Lower lobe of right lung (tissue), 2 donors: ENCODE measurements around the gene PTPRN2. TPM values are rescaled to one million over a fixed set of nuclear protein-coding genes. Genes with fewer than 3 reads are reported as not detected.
A peak's percentile ranks its signal among the peaks of the same experiment; 100 is the strongest.

Experiments used
- ATAC-seq, 2 donors: fragments of 200-7000 bp; cut with Tn5 transposase; one replicate each; pipeline ENCODE4 v1.9.1; 2020 to 2022; ENCODE audit warnings: mild to moderate bottlenecking in 2 of 2, moderate library complexity in 2 of 2
- DNase-seq: peaks from one replicate; pipeline ENCODE4 v3.0.0-alpha.2; 2020
- H3K27ac ChIP-seq: fragments of 200-600 bp; one replicate; pipeline ENCODE4 v1.8.0; 2022
- H3K27me3 ChIP-seq: fragments of 200-600 bp; one replicate; pipeline ENCODE4 v1.8.0; 2022; ENCODE audit warnings: low read depth
- H3K36me3 ChIP-seq: fragments of 200-600 bp; one replicate; pipeline ENCODE4 v1.8.0; 2022; ENCODE audit warnings: mild to moderate bottlenecking
- H3K4me1 ChIP-seq: fragments of 200-600 bp; one replicate; pipeline ENCODE4 v1.8.0; 2022
- H3K4me3 ChIP-seq: fragments of 200-600 bp; one replicate; pipeline ENCODE4 v1.8.0; 2022; ENCODE audit warnings: mild to moderate bottlenecking
- H3K9me3 ChIP-seq: fragments of 200-600 bp; one replicate; pipeline ENCODE4 v1.8.0; 2022
- CTCF ChIP-seq: fragments of 200-600 bp; IDR thresholded peaks from one replicate; pipeline ENCODE4 v1.8.0; 2022; ENCODE audit warnings: antibody characterized with exemption, mild to moderate bottlenecking
- intact Hi-C: fragments of 100-400 bp; cut with DNase I; formaldehyde crosslinking; loops from one replicate; pipeline ENCODE4 v1.11.0; 2022
- total RNA-seq: library from RNA; stranded (reverse); fragmentation: NEBNext Ultra II Directional; extraction: Animal tissue kit (Norgen Biotek cat#: 25700); gene quantifications from one replicate; pipeline ENCODE4 v1.2.1, GENCODE V29; 2021
- donor health status: DM: no; HTN: yes; CAD: no; lungs with severe emphysema.

Gene PTPRN2
- total RNA-seq, 1 donor from 2014 or later = 6.8 TPM

- Histone ChIP-seq H3K36me3 (no peaks in the 10 kb centered on the region), H3K4me1 (peaks cover 16% of the 10 kb centered on the region), H3K27me3 (no peaks in the 10 kb centered on the region), H3K9me3 (no peaks in the 10 kb centered on the region), H3K27ac (no peak overlapping the region), H3K4me3 (no peak overlapping the region)
- intact Hi-C loops = no loop called here
- TF ChIP-seq CTCF = no peak
- ATAC-seq = no peak
- no peak for DNase-seq
Observed at GRCh38 chr7:157569967-157570366, 1017.7 kb downstream of the PTPRN2 start.

- H3K36me3 ChIP-seq = no peaks in the 10 kb centered on the region
- peak overlapping the region; percentile 66 for H3K27ac ChIP-seq
- no peaks in the 10 kb centered on the region for H3K27me3 ChIP-seq
- H3K4me1 ChIP-seq = peaks cover 16% of the 10 kb centered on the region
- ATAC-seq (peak; percentile 66 to 85), DNase-seq (peak; percentile 64)
- intact Hi-C loops = no loop called here
- peak overlapping the region; percentile 53 for H3K4me3 ChIP-seq
- TF ChIP-seq CTCF = no peak
- no peaks in the 10 kb centered on the region for H3K9me3 ChIP-seq
Observed at GRCh38 chr7:157568770-157569584, 1018.6 kb downstream of the PTPRN2 start.

GRCh38 chr7:157568106-157568769 lies 1019.4 kb downstream of the PTPRN2 start:
- ATAC-seq = peak; percentile 7 to 38
- Histone ChIP-seq H3K36me3 (no peaks in the 10 kb centered on the region), H3K4me3 (peak overlapping the region; percentile 53), H3K9me3 (no peaks in the 10 kb centered on the region), H3K27ac (peak overlapping the region; percentile 66), H3K4me1 (peaks cover 16% of the 10 kb centered on the region), H3K27me3 (no peaks in the 10 kb centered on the region)
- intact Hi-C loops = no loop called here
- DNase-seq = no peak
- TF ChIP-seq CTCF = no peak

GRCh38 chr7:157567666-157568065 lies 1020.0 kb downstream of the PTPRN2 start:
- DNase-seq = no peak
- Histone ChIP-seq H3K4me1 (peaks cover 16% of the 10 kb centered on the region), H3K36me3 (no peaks in the 10 kb centered on the region), H3K4me3 (peak overlapping the region; percentile 53), H3K9me3 (no peaks in the 10 kb centered on the region), H3K27ac (no peak overlapping the region), H3K27me3 (no peaks in the 10 kb centered on the region)
- no peak for ATAC-seq
- intact Hi-C loops = no loop called here
- TF ChIP-seq CTCF = no peak

GRCh38 chr7:157566631-157567006 lies 1021.0 kb downstream of the PTPRN2 start:
- intact Hi-C loops = no loop called here
- Histone ChIP-seq H3K4me1 (peaks cover 16% of the 10 kb centered on the region), H3K4me3 (no peak overlapping the region), H3K36me3 (no peaks in the 10 kb centered on the region), H3K27me3 (no peaks in the 10 kb centered on the region), H3K27ac (no peak overlapping the region), H3K9me3 (no peaks in the 10 kb centered on the region)
- ATAC-seq (no peak), DNase-seq (no peak)
- no peak for TF ChIP-seq CTCF
